ENCODE data around the gene LUZP2.

The LUZP2 gene

GRCh38 chr11:24704716-24705115 lies 207.9 kb downstream of the LUZP2 start:
- ATAC-seq: no peak
- TF ChIP-seq ZFP3 (CRISPR knock-in tag; IDR thresholded peaks at IDR 0.05): no peak

- TF ChIP-seq ISL1 (CRISPR knock-in tag; IDR thresholded peaks at IDR 0.05): peak; percentile 22; the same call in 1 of the 2 replicates
- no peak for TF ChIP-seq CREB5 (CRISPR knock-in tag; IDR thresholded peaks at IDR 0.05; ENCODE audit: low read depth)
- TF ChIP-seq ESRRG (CRISPR knock-in tag; IDR thresholded peaks at IDR 0.05): no peak
- no peak for TF ChIP-seq ZNF70 (CRISPR knock-in tag; IDR thresholded peaks at IDR 0.05)
- TF ChIP-seq RARB (CRISPR knock-in tag; IDR thresholded peaks at IDR 0.05): no peak
- no peak for ATAC-seq
Measured at GRCh38 chr11:24705474-24705873, 208.6 kb downstream of the LUZP2 start.

- ATAC-seq: no peak
- peak; percentile 65 for TF ChIP-seq ISL1 (CRISPR knock-in tag; IDR thresholded peaks at IDR 0.05)
- no peak for TF ChIP-seq POU6F1 (CRISPR knock-in tag; IDR thresholded peaks at IDR 0.05; ENCODE audit: borderline replicate concordance, low read depth)
- TF ChIP-seq BACH2 (CRISPR knock-in tag; IDR thresholded peaks at IDR 0.05; ENCODE audit: borderline replicate concordance): no peak
Measured at GRCh38 chr11:24708616-24709015, 211.8 kb downstream of the LUZP2 start.

GRCh38 chr11:24709928-24710565 lies 213.2 kb downstream of the LUZP2 start:
- ATAC-seq: no peak
- TF ChIP-seq RARB (CRISPR knock-in tag; IDR thresholded peaks at IDR 0.05): no peak
- no peak for TF ChIP-seq SNAI2 (CRISPR knock-in tag; IDR thresholded peaks at IDR 0.05)
- TF ChIP-seq ESRRG (CRISPR knock-in tag; IDR thresholded peaks at IDR 0.05): no peak
- TF ChIP-seq ZFP3 (CRISPR knock-in tag; IDR thresholded peaks at IDR 0.05): no peak
- TF ChIP-seq ZNF70 (CRISPR knock-in tag; IDR thresholded peaks at IDR 0.05): no peak
- no peak for TF ChIP-seq POU6F1 (CRISPR knock-in tag; IDR thresholded peaks at IDR 0.05; ENCODE audit: borderline replicate concordance, low read depth)
- TF ChIP-seq GLIS3 (CRISPR knock-in tag; IDR thresholded peaks at IDR 0.05): no peak
- TF ChIP-seq CSDC2 (CRISPR knock-in tag; IDR thresholded peaks at IDR 0.05): no peak
- no peak for TF ChIP-seq ZC3H10 (CRISPR knock-in tag; IDR thresholded peaks at IDR 0.05)
- no peak for TF ChIP-seq ZNF8 (CRISPR knock-in tag; IDR thresholded peaks at IDR 0.05)
- TF ChIP-seq PATZ1 (CRISPR knock-in tag; IDR thresholded peaks at IDR 0.05; ENCODE audit: borderline replicate concordance): no peak
- no peak for TF ChIP-seq CSRNP3 (CRISPR knock-in tag; IDR thresholded peaks at IDR 0.05)
- no peak for TF ChIP-seq OSR1 (CRISPR knock-in tag; IDR thresholded peaks at IDR 0.05)
- TF ChIP-seq TCF4 (CRISPR knock-in tag; IDR thresholded peaks at IDR 0.05; ENCODE audit: borderline replicate concordance): no peak

GRCh38 chr11:24714601-24715000 lies 217.7 kb downstream of the LUZP2 start:
- TF ChIP-seq ZFP30 (CRISPR knock-in tag; IDR thresholded peaks at IDR 0.05) (no peak), CSRNP3 (CRISPR knock-in tag; IDR thresholded peaks at IDR 0.05) (no peak), BACH2 (CRISPR knock-in tag; IDR thresholded peaks at IDR 0.05; ENCODE audit: borderline replicate concordance) (no peak), ISL1 (CRISPR knock-in tag; IDR thresholded peaks at IDR 0.05) (no peak), PATZ1 (CRISPR knock-in tag; IDR thresholded peaks at IDR 0.05; ENCODE audit: borderline replicate concordance) (no peak), RARB (CRISPR knock-in tag; IDR thresholded peaks at IDR 0.05) (no peak), GLIS3 (CRISPR knock-in tag; IDR thresholded peaks at IDR 0.05) (no peak), ESRRG (CRISPR knock-in tag; IDR thresholded peaks at IDR 0.05) (no peak)
- no peak; the same call in 2 of the 3 replicates for ATAC-seq
